ENCODE results near the gene CUEDC1. TPM values are rescaled to one million over a fixed set of nuclear protein-coding genes. Genes with fewer than 3 reads are reported as not detected.

The CUEDC1 gene
- total and polyA plus RNA-seq, 9 of the 15 experiments (the other 6 are each of a cell fraction or from before 2014, with no cell fraction given): 0.20 to 4.1 (median 1.6) TPM; not detected in 1

DNA sequence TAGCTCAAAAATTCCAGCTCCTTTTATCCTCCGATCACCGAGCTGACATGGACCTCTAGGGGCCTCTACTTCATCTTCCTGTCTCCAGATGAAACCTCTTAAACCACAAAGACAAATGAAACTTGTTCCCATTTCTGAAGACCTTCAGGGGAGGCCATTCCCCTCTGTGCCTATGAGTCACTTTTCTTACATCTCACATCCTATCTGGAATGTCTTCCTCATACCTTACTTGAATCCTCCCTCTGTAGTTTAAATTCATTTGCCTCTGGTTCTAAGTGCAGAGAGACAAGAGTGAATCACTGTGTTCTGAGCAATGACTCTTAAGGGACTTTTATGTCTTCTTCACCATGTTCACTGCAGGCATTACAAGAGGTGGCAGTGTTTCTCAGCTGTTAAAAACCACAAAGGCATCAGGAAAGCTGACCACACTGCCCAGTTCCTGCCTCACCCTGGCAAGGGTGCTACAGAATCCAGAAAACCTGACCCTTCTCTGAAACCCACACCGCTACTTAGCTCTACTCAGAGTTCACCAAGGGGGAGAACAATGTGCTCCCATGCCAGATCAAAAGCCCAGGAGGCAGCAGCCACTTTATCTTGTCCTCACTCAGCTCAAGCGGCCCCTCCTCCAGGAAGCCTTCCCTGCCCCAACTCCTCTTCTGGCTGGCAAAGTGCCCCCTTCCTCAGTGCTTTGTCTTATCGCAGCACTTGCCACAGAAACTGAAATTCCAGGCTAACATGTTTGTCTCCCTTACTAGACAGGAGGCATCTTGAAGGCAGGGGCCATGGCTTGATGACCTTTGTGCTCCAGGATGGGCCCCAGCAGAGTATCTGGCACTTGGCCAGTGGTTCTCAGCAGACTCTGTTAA lies 6.4 kb downstream of the CUEDC1 start (continued):
- TF ChIP-seq, protein P1, sequence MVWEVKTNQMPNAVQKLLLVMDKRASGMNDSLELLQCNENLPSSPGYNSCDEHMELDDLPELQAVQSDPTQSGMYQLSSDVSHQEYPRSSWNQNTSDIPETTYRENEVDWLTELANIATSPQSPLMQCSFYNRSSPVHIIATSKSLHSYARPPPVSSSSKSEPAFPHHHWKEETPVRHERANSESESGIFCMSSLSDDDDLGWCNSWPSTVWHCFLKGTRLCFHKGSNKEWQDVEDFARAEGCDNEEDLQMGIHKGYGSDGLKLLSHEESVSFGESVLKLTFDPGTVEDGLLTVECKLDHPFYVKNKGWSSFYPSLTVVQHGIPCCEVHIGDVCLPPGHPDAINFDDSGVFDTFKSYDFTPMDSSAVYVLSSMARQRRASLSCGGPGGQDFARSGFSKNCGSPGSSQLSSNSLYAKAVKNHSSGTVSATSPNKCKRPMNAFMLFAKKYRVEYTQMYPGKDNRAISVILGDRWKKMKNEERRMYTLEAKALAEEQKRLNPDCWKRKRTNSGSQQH (CRISPR knock-in tag; IDR thresholded peaks at IDR 0.05): no peak
- TF ChIP-seq, protein P2, sequence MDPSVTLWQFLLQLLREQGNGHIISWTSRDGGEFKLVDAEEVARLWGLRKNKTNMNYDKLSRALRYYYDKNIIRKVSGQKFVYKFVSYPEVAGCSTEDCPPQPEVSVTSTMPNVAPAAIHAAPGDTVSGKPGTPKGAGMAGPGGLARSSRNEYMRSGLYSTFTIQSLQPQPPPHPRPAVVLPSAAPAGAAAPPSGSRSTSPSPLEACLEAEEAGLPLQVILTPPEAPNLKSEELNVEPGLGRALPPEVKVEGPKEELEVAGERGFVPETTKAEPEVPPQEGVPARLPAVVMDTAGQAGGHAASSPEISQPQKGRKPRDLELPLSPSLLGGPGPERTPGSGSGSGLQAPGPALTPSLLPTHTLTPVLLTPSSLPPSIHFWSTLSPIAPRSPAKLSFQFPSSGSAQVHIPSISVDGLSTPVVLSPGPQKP (CRISPR knock-in tag; IDR thresholded peaks at IDR 0.05): no peak
- TF ChIP-seq, protein P3, sequence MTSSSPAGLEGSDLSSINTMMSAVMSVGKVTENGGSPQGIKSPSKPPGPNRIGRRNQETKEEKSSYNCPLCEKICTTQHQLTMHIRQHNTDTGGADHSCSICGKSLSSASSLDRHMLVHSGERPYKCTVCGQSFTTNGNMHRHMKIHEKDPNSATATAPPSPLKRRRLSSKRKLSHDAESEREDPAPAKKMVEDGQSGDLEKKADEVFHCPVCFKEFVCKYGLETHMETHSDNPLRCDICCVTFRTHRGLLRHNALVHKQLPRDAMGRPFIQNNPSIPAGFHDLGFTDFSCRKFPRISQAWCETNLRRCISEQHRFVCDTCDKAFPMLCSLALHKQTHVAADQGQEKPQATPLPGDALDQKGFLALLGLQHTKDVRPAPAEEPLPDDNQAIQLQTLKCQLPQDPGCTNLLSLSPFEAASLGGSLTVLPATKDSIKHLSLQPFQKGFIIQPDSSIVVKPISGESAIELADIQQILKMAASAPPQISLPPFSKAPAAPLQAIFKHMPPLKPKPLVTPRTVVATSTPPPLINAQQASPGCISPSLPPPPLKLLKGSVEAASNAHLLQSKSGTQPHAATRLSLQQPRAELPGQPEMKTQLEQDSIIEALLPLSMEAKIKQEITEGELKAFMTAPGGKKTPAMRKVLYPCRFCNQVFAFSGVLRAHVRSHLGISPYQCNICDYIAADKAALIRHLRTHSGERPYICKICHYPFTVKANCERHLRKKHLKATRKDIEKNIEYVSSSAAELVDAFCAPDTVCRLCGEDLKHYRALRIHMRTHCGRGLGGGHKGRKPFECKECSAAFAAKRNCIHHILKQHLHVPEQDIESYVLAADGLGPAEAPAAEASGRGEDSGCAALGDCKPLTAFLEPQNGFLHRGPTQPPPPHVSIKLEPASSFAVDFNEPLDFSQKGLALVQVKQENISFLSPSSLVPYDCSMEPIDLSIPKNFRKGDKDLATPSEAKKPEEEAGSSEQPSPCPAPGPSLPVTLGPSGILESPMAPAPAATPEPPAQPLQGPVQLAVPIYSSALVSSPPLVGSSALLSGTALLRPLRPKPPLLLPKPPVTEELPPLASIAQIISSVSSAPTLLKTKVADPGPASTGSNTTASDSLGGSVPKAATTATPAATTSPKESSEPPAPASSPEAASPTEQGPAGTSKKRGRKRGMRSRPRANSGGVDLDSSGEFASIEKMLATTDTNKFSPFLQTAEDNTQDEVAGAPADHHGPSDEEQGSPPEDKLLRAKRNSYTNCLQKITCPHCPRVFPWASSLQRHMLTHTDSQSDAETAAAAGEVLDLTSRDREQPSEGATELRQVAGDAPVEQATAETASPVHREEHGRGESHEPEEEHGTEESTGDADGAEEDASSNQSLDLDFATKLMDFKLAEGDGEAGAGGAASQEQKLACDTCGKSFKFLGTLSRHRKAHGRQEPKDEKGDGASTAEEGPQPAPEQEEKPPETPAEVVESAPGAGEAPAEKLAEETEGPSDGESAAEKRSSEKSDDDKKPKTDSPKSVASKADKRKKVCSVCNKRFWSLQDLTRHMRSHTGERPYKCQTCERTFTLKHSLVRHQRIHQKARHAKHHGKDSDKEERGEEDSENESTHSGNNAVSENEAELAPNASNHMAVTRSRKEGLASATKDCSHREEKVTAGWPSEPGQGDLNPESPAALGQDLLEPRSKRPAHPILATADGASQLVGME (CRISPR knock-in tag; IDR thresholded peaks at IDR 0.05): no peak
- TF ChIP-seq DACH1 (IDR thresholded peaks at IDR 0.05; ENCODE audit: partially characterized antibody) (no peak), ZNF23 (CRISPR knock-in tag; IDR thresholded peaks at IDR 0.05) (no peak), ZNF766 (CRISPR knock-in tag; conservative IDR thresholded peaks at IDR 0.05) (peak; percentile 94), ZNF57 (CRISPR knock-in tag; IDR thresholded peaks at IDR 0.05) (no peak), ARID1B (IDR thresholded peaks at IDR 0.05) (peak; percentile 20; the same call in 1 of the 2 replicates), MYNN (IDR thresholded peaks at IDR 0.05) (peak; percentile 82; the same call in 1 of the 2 replicates), MYNN (CRISPR knock-in tag; IDR thresholded peaks at IDR 0.05) (no peak), ZFP36 (IDR thresholded peaks at IDR 0.05; ENCODE audit: low read depth, low read length, partially characterized antibody) (peak; percentile 62), HNRNPH1 (optimal IDR thresholded peaks at IDR 0.05; ENCODE audit: low read depth, low read length) (no peak)
